ENCODE measurements around the gene CST7.

The CST7 gene

DNA sequence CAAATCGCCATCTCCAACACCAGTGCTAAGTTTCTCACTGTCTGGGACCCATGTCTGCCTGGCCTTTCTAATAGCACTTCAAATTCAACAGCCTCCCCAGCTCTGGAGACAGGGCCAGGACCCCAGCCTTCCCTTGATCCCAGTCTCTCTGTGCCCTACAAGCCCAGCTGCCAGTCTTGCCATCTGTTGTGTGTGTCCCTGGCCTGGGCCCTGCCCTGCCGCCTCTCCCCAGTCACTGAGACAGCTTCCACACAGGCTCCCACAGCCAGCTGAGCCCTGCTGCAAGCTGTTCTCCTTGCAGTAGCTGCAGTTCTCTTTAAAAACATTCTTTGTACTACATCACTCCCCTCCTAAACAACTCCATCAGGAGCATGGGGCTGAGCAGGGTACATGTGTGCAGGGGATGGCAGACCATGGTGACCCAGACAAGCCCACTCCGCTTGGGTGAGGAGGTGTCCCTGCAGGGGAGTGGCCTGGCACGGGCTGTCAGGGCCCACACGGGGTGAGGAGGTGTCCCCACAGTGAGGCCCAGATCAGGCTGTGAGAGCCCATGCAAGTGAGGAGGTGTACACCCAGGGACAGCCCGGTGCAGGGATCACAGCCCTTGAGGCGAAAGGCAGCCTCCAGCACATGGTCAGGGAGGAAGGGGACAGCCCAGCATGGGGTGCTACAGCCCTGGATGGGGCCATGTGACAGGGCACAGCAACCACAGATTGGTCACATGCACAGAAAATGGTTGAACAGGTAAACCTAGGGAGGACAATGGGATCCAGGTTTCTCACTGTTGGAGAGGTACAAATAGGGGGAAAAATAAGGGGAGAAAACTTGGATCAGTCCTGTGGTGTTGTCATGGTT, 16.2 kb downstream of the CST7 start:
- no peak for ATAC-seq

DNA sequence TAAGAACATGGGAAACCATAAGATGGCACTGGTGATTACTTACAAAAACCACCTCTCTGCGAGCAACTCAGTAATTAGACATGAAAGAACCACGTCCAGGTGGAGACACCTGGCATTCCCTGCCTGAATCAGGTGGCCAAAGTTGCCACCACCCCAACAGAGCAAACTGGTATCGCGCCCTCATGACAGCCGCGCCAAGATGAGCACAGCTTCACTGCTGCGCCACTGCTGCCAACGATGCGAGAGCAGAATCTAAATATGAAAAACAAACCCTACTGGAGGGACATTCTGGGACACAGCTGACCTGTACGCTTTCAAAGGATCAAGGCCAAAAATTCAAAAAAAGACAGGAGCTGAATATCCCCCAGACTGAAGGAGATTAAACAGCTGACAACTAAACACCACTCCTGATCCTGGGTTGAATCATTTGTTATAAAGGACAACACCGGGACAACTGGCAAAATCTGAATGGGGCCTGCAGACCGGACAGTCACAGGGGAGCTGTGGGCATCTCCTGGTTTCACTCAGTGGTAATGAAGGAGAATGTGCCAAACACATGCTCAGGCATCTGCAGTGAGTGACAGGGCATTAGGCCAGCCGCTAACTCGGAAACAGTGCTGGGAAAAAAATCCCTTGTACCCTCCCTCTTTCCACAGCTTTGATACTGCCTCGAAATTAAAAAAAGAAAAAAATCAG, 17.4 kb downstream of the CST7 start:
- ATAC-seq, result no peak

DNA sequence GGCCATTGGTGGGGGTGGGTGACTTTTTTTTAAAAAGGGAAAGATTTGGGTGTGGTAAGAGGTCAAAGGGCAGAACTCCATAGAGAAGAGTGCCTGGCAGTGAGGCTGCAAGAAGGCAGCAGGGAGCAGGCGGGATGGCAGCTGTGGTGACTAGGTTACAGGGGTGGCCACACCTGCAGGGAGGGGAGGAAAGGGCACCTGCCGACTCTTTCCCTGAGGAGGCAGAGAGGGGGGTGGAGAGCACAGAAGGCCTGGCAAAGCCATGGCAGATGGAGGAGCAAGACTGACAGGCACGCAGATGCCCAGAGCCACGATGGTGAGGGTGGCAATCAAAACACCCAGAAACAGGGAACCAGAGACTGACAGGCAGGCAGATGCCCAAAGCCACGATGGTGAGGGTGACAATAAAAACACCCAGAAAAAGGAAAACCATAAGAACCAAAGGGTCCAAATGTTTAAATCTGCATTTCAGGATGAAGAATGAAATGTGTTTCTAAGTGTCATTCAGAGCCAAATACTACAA, 19.3 kb downstream of the CST7 start:
- ATAC-seq, result no peak

DNA sequence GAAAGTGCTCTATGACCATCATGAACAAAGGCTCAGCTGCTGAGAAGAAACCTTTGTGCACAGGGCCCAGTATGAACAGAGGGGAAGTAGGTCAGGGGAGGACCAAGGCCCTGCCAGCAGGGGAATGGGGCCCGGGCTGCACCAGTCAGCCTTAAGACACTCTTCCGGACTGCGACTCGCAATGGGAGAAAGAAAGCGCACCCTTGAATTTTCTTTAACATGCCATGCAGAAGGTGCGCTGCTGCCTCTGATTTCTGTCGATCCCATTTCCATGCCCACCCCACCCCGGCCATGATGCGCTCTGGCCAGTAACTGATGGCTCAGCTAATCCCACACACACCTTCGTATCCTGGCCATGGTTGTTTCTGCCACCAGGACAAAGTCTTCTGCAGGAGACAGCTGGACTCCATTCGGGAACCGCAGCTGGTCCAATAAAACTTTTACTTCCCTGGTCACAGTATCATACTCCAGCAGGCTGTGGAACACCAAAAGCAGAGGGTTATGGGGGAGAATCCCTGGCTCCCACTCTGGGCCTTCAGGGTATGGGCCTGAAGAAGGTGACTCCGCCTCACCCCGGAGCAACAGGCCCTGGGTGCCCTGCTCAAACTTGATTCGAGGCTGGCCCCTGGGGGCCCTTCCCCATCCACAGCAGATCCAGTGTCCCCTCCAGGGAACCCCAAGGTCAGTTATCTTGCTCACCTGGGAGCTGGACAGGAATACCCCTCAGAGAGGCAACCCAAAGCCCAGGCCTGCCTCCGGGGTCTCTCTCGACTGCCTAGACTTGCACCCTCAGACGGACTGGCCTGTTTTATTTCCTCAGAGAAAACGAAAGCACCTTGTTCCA, 20.3 kb downstream of the CST7 start:
- ATAC-seq, result no peak

DNA sequence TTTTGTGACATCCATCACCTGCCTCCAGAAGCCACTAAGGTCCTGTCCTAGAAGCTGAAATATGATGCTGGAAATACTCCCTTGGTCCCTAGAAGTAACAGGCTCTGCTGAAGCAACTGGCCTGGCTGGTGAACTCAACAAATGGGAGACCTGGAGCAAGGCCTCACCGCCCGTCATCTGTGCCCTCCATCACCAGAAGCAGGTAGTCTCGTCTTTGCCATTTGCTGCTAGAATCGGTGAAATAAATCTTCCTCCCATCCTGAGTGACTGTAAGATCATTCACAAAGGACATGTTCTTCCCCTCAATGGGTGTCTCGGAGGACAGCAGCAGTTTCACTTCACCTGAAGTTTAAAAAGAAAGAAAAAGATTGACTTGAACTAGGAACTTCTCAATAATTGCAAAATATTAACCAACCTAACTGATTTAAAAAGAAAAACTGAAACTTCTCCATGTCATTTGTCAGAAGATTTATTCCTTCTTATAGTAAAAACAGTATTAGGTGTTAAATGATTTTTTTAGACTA, 21.0 kb downstream of the CST7 start:
- ATAC-seq, result no peak

DNA sequence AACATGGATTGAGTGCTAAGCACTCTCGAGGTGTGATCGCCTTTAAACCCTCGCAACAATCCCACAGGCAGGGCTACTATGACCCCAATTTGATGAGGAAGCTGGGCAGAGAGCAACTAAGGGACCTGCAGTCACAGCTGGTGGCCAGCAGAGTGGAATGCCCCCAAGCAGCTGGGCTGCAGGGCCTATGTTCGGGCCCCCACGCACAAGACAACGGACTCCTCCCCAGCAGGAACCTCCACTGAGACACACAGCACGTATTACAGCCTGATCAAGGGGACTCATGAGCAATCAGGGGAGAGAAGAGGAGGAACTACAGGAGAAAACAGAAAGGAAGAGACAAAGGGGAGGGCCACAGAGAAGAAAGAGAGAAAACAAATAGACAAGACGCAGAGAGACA, 21.7 kb downstream of the CST7 start:
- ATAC-seq, result no peak

DNA sequence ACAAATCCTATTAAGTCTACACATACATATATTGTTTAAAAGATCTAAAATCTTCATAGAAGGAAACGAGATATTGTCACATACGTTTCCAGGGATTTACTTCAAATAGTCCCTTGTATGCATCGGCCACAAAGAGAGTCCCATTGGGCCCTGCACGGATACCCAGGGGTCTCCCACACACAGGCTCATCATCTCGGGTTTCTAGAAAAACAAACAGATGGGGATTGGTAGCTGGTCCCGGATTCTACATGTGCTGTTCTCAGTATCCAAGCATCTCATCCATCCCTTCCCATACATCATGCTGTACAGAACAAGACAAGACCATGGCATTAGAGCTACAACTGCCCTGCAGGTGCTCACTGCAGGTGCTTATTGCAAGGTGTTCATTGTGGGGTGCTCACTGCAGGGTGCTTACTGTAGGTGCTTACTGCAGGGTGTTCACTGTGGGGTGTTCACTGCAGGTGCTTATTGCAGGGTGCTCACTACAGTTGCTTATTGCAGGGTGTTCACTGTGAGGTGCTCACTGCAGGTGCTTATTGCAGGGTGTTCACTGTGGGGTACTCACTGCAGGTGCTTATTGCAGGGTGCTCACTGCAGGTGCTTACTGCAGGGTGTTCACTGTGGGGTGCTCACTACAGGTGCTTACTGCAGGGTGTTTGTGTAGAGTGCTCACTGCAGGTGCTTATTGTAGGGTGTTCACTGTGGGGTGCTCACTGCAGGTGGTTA, 22.5 kb downstream of the CST7 start:
- no peak for ATAC-seq

DNA sequence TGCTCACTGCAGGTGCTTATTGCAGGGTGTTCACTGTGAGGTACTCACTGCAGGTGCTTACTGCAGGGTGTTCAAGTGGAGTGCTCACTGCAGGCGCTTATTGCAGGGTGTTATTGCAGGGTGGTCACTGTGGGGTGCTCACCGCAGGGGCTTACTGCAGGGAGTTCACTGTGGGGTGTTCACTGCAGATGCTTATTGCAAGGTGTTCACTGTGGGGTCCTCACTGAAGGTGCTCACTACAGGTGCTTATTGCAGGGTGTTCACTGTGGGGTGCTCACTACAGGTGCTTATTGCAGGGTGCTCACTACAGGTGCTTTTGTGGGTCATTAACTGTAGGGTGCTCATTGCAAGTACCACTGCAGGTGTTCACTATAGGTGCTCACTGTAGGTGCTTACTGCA, 23.3 kb downstream of the CST7 start:
- ATAC-seq, result no peak

DNA sequence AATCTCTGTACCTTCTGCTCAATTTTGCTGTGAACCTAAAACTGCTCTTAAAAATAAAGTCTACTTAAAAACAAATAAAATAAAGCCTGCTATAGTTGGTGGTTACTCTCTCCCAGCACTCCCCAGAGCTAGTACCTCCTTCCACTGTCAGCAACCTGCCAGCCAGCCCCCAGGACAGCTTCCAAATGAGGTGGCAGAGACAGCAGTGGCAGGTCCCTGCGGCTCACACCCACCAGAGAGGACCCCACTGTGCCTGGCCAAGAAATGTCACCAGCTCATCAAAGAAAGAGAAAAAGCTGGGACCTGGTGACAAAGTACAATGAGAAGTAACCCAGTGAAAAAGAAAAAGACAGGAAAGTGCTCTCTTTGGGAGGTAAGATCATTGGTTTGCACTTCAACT, 28.3 kb downstream of the CST7 start:
- ATAC-seq, result no peak

DNA sequence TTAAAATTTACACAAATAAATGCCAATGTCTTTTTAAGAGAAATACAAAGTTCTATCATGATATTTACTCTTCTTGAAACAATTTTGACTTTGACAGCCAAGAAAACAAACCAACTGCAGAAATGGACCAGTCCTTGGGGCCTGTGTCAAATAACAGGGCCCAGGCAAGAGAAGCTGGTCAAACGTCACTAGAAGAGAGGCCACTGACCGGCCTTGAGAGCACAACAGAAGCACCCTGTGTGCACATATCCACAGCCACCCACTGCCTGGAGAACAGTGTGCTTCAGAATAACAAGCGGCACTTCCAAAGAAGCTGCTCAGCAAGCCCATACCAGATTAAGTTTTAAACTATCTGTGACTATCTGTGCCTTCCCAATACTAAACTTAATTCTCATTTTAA, 28.7 kb downstream of the CST7 start:
- no peak for ATAC-seq

DNA sequence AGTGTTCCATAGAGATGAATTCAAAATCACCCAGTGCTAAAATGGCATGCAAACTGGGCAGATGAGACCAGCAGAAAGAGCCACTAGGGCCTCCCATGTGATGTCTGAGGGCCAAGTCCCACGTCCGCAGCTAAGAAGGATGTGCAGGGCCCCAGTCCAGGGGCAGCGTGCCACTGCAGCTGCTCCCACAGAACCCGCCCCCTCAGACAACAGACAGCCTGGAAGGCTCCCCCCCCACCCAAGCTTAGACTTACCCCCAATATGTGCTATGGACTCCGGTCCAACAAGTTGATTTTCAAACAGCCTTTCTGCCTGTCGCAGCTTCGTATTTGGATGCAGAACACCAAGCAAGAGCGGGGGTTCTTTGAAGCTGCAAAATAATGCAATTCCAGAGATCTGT, 29.4 kb downstream of the CST7 start:
- no peak for ATAC-seq

DNA sequence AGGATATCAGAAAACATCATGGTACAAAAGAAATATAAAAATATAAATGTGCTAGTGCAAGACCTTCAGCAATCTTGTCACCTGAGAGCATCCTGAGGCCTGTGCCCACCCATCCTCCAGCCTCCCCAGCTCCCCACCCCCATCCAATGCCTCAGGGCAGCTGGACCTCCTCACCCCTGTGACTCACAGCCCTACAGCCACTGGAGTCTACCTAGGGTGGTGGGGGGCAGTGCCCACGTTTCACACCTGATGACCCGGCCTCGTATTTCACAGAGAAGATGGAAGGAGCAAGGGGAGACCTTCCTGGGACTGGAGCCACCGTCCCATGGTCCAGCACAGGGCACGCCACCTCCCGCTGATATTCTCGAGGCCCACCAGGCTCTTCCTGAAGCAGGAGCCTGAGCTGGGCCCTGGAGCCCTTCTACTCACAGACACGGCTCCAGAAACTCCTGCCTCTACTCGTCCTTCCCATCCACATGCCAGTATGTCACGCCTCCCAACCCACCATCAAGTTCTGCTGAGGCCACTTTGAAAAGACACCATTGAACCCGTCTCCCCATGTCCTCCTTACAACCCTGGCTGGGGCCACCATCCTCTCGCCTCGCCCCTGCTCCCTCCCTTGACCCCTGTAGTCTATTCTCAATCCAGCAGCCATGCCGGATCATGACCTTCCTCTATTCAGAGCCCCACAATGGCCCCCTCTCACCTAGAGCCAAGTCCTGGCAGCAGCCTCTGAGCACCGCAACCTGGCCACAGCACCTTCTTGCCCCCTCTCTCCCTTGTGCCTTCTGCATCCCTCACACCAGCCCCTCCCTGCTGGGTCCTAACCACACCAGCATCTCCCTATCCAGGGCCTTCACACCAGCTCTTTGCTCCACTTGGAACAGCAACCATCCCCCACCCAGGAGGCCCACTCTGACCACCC, 30.2 kb downstream of the CST7 start:
- ATAC-seq, result no peak

DNA sequence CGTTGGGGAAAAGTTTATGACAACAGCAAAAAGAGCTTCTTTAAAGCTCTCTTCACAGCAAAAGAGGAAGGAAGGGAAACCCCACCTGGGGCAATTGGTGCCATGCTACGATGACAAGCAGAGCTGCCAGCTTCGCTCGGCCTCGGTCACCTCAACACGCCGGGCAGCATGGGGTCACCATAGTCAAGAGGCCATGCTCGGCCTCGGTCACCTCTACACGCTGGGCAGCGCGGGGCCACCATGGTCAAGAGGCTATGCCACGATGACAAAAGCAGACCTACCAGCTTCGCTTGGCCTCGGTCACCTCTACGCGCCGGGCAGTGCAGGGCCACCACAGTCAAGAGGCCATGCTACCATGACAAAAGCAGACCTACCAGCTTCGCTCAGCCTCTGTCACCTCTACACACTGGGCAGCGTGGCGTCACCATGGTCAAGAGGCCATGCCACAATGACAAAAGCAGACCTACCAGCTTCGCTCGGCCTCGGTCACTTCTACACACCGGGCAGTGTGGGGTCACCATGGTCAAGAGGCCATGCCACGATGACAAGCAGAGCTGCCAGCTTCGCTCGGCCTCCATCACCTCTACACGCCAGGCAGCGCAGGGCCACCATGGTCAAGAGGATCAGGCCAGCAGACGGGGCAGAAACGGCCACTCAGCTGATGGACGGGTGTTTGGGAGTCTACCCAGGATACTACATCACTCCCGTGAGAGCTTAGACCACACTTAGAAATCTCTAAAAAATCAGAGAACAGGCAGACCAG, 31.4 kb downstream of the CST7 start:
- ATAC-seq, result no peak

DNA sequence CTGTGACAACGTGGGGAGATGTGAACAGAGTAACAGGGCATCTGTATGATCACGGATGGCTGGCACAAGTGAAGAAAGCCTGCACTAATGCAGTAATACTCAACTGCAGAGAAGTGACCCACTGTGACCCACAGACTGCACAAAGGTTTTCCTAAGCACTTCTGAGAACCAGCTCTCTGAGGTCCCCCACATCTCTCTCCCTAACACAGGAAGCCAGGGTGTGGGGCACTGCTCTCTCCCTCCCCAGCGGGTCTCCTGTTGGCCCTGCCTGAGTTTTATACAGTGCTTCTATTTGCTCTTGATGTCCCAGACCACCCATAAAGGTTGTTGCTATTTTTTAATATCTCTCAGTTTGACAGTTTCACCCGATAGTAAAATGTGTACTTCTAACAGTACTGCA, 32.2 kb downstream of the CST7 start:
- ATAC-seq, result no peak

DNA sequence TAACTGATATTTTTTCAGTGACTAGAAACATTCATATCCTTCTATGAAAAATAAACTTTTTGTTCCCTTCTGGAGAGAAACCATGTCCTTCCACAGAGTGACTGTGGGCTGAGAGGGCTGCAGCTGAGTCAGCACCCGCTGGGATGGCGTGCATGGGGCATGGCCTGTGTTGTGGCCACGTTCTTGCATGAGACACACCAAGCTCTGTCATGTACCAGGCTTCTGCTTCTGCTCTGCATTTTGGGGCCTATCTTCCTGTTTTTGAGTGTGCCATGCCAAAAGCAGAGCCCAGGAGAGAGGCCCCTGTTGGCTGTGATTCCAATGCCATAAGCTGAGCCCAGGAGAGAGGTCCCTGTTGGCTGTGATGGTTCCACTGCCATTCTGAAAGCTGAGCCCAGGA, 32.7 kb downstream of the CST7 start:
- ATAC-seq, result no peak

DNA sequence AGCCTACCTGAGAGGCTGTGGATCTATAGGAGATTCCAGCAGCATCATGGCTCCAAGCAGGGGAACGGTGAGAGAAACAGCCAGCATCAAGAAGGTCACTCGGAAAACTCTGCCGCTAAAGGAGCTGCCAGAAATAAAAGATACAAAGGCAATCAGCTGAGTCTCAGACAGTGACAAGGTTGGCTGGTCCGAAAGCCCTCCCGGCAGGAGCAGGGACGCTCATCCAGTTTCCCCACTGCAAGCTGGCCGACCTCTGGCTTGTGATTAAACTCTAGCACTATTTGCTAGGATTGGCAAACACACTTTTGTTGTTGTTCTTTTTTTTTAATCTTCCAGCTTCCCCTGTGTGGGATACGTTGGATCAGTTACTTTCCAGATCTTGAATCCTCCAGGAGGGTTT, 34.8 kb downstream of the CST7 start:
- ATAC-seq, result no peak

DNA sequence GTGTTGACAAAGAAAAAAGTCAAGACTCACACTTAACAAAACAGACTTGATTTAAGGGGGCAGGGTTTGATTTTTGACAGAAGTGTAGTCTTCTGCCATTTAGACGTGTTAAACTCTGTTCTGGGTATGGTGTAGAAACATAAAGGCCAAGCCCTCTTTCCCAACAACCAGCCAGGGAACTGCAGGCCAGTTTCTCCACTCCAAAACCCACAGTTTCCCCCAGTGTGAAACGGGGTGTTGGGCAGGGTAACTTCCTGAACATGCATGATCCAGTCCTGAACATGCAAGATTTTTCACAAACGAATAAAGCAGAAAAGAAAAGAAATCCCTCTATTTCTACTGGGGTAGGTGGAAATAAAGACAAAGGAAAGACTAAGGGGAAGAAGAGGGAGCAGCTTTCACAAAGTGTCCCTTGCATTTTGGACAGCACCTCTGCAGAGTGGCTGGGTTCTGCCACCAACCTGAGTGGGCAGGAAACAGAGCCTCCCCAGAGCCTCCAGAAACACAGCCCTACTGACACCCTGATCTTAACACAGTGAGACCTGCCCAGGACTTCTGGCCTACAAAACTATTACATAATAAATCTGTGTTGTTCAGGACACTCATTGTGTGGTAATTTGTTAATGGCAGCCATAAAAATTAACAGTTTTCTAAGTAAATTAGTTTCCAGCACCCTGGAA, 36.0 kb downstream of the CST7 start:
- no peak for ATAC-seq

DNA sequence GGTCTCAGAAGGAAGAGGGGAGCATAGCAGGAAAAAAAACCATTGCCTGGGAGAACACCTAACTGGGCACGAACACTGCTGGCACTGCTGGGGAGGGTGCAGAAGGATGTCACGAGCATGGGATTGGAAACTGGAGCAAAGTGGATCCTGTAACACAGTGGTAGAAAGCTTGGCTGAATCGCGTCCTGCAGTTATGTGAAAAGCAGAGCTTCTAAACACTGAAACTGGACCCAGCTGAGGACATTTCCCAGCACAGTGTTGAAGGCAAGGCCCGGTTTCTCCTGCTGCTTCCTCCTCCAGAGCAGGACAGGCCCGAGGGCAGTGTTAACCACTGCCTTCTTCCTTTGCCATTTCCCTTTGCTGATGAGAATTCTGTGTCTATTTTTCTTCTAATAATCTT, 36.7 kb downstream of the CST7 start:
- no peak for ATAC-seq

DNA sequence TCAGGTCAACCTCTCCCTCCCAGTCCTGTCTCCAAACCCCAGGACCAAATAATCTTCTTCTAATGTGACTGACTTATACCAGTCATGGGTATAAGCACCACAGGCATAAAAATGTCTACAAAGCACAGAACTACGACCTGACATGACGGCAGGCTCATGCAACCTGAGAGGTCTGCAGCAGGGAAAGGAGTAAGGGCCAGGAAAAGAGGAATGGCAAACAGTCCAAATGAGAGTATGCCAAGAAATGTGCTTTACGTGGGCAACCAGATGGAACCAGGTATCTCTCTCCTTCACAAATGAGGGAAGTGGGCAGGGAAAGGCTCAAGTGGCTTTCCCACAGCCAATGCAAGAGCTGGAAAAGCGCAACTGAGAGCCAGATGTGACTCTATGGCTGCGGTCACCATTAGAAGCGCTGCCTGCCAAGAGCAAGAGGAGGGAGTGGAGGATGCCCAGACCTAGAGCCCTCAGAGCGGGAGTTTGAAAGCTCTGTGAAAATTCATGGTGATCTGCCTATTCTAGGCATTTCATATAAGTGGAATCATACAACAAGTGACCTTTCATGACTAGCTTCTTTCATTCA, 37.5 kb downstream of the CST7 start:
- no peak for ATAC-seq
